ENCODE data around the gene SCNM1. TPM values are rescaled to one million over a fixed set of nuclear protein-coding genes. Genes with fewer than 3 reads are reported as not detected.

SCNM1 gene
- total and polyA plus RNA-seq, 9 of the 15 experiments (the other 6 are each of a cell fraction or from before 2014, with no cell fraction given), result 17.2 to 204 (median 63.0) TPM

GRCh38 chr1:151165738-151166504 lies at the start of gene SCNM1, which contains the start of gene LYSMD1 (continued):
- TF ChIP-seq CREM (IDR thresholded peaks at IDR 0.05; ENCODE audit: low read depth), result peak; percentile 96
- TF ChIP-seq HNRNPH1 (optimal IDR thresholded peaks at IDR 0.05; ENCODE audit: low read depth, low read length), result no peak
- TF ChIP-seq MLX (CRISPR knock-in tag; conservative IDR thresholded peaks at IDR 0.05), result no peak
- TF ChIP-seq, protein P1, sequence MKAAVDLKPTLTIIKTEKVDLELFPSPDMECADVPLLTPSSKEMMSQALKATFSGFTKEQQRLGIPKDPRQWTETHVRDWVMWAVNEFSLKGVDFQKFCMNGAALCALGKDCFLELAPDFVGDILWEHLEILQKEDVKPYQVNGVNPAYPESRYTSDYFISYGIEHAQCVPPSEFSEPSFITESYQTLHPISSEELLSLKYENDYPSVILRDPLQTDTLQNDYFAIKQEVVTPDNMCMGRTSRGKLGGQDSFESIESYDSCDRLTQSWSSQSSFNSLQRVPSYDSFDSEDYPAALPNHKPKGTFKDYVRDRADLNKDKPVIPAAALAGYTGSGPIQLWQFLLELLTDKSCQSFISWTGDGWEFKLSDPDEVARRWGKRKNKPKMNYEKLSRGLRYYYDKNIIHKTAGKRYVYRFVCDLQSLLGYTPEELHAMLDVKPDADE (conservative IDR thresholded peaks at IDR 0.05; ENCODE audit: control insufficient read depth, low read depth, low read length), result peak; percentile 100
- TF ChIP-seq CEBPG (CRISPR knock-in tag; IDR thresholded peaks at IDR 0.05), result peak; percentile 78
- no peak for TF ChIP-seq CEBPG (tag; conservative IDR thresholded peaks at IDR 0.05 in 1 of 2, IDR thresholded peaks at IDR 0.05 in 1 of 2)
- TF ChIP-seq ZNF175 (CRISPR knock-in tag; IDR thresholded peaks at IDR 0.05; ENCODE audit: low read depth), result peak; percentile 87
- TF ChIP-seq, protein P2, sequence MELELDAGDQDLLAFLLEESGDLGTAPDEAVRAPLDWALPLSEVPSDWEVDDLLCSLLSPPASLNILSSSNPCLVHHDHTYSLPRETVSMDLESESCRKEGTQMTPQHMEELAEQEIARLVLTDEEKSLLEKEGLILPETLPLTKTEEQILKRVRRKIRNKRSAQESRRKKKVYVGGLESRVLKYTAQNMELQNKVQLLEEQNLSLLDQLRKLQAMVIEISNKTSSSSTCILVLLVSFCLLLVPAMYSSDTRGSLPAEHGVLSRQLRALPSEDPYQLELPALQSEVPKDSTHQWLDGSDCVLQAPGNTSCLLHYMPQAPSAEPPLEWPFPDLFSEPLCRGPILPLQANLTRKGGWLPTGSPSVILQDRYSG (tag; conservative IDR thresholded peaks at IDR 0.05; ENCODE audit: low read depth), result peak; percentile 53; the same call in 1 of the 2 replicates
- TF ChIP-seq ZNF589 (CRISPR knock-in tag; IDR thresholded peaks at IDR 0.05; ENCODE audit: low read depth), result peak; percentile 91
- TF ChIP-seq, protein P3, sequence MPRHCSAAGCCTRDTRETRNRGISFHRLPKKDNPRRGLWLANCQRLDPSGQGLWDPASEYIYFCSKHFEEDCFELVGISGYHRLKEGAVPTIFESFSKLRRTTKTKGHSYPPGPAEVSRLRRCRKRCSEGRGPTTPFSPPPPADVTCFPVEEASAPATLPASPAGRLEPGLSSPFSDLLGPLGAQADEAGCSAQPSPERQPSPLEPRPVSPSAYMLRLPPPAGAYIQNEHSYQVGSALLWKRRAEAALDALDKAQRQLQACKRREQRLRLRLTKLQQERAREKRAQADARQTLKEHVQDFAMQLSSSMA (CRISPR knock-in tag; IDR thresholded peaks at IDR 0.05), result peak; percentile 95
- peak; percentile 25; the same call in 1 of the 2 replicates for TF ChIP-seq ZKSCAN1 (IDR thresholded peaks at IDR 0.05; ENCODE audit: low read depth, low read length)
- TF ChIP-seq HCFC1 (IDR thresholded peaks at IDR 0.05; ENCODE audit: low read depth, low read length), result peak; percentile 99
- TF ChIP-seq ASH1L (IDR thresholded peaks at IDR 0.05; ENCODE audit: borderline replicate concordance, low read depth, partially characterized antibody), result peak; percentile 90
- 0 out of 2 replicates have a peak, but pooled peaks have one; percentile 10 for TF ChIP-seq ZEB2 (IDR thresholded peaks at IDR 0.05)
- peak; percentile 77; the same call in 1 of the 2 replicates for TF ChIP-seq PHF8 (IDR thresholded peaks at IDR 0.05; ENCODE audit: borderline replicate concordance, low read length)
- no peak for TF ChIP-seq SNAPC5 (CRISPR knock-in tag; IDR thresholded peaks at IDR 0.05)
- peak; percentile 99 for TF ChIP-seq SIX5 (IDR thresholded peaks at IDR 0.05; ENCODE audit: borderline replicate concordance in 1 of 2, insufficient read depth in 1 of 2, low read depth in 1 of 2, low read length in 2 of 2)
- TF ChIP-seq CHD1 (IDR thresholded peaks at IDR 0.05; ENCODE audit: low read length), result peak; percentile 33
- TF ChIP-seq ZNF239 (CRISPR knock-in tag; IDR thresholded peaks at IDR 0.05), result peak; percentile 12; the same call in 1 of the 2 replicates
- TF ChIP-seq SREBF1 (IDR thresholded peaks at IDR 0.05; ENCODE audit: borderline replicate concordance, low read depth, low read length), result 0 out of 2 replicates have a peak, but pooled peaks have one; percentile 10
